Measurements from ENCODE around the gene COL4A4. TPM values are rescaled to one million over a fixed set of nuclear protein-coding genes. Genes with fewer than 3 reads are reported as not detected.

COL4A4 gene
- total RNA-seq, 4 donors from 2014 or later, result 0.53 to 24.8 (median 0.95) TPM

DNA sequence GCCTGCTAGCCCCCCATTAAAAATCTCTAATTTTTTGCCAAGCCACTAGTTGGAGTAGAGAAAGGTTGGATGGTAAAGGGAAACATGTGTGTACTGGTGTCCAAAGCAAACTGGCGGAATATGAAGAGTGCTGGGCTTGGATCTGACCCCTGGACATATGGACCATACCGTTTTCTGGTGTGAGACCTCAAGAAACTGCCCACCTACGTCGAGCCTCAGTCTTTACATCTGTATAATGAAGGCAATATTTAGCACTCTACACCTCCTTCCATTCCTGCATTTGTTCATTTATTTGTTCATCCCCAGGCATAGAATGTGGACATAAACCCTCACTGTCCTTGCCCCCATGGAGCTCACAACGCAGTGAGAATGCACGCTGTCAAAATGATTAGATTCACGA lies 185.7 kb downstream of the COL4A4 start:
- H3K4me3 ChIP-seq, result no peak overlapping the region
- no peak for DNase-seq
- H3K36me3 ChIP-seq, result no peaks in the 10 kb centered on the region

DNA sequence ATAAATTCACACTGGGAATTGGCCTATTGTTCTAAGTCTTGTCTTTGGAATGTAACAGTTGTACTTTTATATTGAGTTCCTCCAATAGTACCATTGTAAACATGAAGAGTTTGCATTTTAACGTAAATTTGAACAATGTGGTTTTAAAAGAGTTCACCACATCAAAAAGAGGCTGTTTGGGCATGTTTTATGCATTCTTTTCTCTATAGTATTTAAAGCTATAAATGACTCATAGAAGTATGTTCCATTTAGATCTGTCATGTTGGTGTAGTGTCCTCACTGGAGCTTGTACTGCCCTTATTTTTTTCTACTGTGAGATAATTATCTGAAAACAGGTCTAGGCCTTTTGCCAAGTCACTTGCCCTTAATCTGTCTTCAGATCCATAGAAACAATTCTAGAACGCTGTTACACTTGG lies 186.2 kb downstream of the COL4A4 start:
- no peak overlapping the region for H3K27ac ChIP-seq
- no peaks in the 10 kb centered on the region for H3K9me3 ChIP-seq
- no peak for TF ChIP-seq POLR2A (IDR thresholded peaks at IDR 0.05)
- TF ChIP-seq, protein P1, sequence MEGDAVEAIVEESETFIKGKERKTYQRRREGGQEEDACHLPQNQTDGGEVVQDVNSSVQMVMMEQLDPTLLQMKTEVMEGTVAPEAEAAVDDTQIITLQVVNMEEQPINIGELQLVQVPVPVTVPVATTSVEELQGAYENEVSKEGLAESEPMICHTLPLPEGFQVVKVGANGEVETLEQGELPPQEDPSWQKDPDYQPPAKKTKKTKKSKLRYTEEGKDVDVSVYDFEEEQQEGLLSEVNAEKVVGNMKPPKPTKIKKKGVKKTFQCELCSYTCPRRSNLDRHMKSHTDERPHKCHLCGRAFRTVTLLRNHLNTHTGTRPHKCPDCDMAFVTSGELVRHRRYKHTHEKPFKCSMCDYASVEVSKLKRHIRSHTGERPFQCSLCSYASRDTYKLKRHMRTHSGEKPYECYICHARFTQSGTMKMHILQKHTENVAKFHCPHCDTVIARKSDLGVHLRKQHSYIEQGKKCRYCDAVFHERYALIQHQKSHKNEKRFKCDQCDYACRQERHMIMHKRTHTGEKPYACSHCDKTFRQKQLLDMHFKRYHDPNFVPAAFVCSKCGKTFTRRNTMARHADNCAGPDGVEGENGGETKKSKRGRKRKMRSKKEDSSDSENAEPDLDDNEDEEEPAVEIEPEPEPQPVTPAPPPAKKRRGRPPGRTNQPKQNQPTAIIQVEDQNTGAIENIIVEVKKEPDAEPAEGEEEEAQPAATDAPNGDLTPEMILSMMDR (IDR thresholded peaks at IDR 0.05), result no peak
- H3K4me3 ChIP-seq, result no peak overlapping the region
- no peaks in the 10 kb centered on the region for H3K4me1 ChIP-seq
- DNase-seq, result no peak
- H3K36me3 ChIP-seq, result no peaks in the 10 kb centered on the region
- H3K27me3 ChIP-seq, result no peaks in the 10 kb centered on the region

More for the DNA sequence above, 185.7 kb downstream of the COL4A4 start:
- TF ChIP-seq, protein P1 (IDR thresholded peaks at IDR 0.05), result no peak
- no peak for TF ChIP-seq POLR2A (IDR thresholded peaks at IDR 0.05)
- Histone ChIP-seq H3K27me3 (no peaks in the 10 kb centered on the region), H3K4me1 (no peaks in the 10 kb centered on the region), H3K9me3 (no peaks in the 10 kb centered on the region), H3K27ac (no peak overlapping the region)

DNA sequence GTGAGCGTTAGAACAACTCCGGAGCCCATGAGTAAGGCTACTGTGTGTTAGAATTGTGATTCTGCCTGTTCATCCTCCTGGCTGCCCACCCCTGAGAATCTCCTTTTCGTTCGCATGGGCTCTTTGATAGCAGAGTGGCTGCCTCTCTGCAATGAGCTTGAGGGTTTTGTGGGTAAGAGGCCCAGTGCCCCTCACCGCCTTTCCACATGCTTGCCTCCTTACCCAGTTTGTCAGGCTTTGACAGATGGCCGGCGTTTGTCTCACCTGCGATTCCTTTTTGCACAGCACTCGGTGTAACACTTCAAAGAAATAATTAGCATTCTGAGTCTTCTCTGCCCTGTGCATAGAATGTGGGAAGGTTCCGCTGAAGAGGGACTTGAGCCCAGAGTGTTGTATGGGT lies 190.2 kb downstream of the COL4A4 start:
- H3K27me3 ChIP-seq, result no peaks in the 10 kb centered on the region
- H3K4me1 ChIP-seq, result no peaks in the 10 kb centered on the region
- no peaks in the 10 kb centered on the region for H3K36me3 ChIP-seq
- no peak for DNase-seq
- H3K9me3 ChIP-seq, result no peaks in the 10 kb centered on the region
- TF ChIP-seq, protein P1 (IDR thresholded peaks at IDR 0.05), result no peak
- no peak for TF ChIP-seq POLR2A (IDR thresholded peaks at IDR 0.05)
- H3K27ac ChIP-seq, result no peak overlapping the region
- H3K4me3 ChIP-seq, result no peak overlapping the region

DNA sequence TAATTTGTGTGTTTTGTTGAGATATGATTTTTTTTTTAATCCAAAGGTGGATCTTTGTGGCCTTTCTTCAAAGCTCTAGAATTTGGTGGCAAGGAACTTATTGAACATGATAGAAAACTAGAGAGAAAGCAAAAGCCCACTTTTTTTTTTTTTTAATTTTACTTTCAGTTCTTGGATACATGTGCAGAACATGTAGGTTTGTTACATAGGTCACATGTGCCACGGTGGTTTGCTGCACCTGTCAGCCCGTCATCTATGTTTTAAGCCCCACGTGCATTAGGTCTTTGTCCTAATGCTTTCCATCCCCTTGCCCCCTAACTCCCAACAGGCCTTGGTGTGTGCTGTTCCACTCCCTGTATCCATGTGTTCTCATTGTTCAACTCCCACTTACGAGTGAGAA lies 192.2 kb downstream of the COL4A4 start:
- Histone ChIP-seq H3K27me3 (no peaks in the 10 kb centered on the region), H3K36me3 (no peaks in the 10 kb centered on the region), H3K9me3 (no peaks in the 10 kb centered on the region), H3K4me1 (no peaks in the 10 kb centered on the region), H3K27ac (peak overlapping the region in 2 of 4 donors; percentile 52 to 57), H3K4me3 (no peak overlapping the region)
- TF ChIP-seq, protein P1 (IDR thresholded peaks at IDR 0.05), result no peak
- TF ChIP-seq POLR2A (IDR thresholded peaks at IDR 0.05), result no peak
- DNase-seq, result peak in 1 of 3 donors; percentile 48

DNA sequence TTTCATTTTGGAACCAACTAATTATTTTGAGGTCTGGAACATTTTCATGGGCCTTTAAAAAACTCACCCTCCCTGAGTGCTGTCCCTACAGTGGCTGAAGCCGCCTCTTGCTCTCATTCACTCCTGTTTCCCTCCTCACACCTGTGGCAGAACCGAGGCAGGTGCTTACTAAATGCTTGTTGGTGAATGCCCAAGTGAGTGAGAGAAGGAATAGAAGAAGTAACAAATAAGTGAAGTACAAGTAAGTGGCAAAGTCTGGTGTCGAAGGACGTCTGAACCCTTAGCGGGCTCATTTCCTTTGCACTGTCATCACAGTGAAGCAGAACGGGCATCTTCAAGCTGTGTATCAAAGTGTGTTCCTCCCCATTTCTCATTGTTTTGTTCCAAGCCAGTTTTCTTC lies 192.9 kb downstream of the COL4A4 start:
- Histone ChIP-seq H3K4me1 (no peaks in the 10 kb centered on the region), H3K36me3 (no peaks in the 10 kb centered on the region), H3K27me3 (no peaks in the 10 kb centered on the region), H3K27ac (peak overlapping the region in 2 of 4 donors; percentile 52 to 57), H3K4me3 (no peak overlapping the region), H3K9me3 (no peaks in the 10 kb centered on the region)
- DNase-seq, result peak in 1 of 3 donors; percentile 33
- TF ChIP-seq POLR2A (IDR thresholded peaks at IDR 0.05), result no peak
- TF ChIP-seq, protein P1 (IDR thresholded peaks at IDR 0.05), result no peak

DNA sequence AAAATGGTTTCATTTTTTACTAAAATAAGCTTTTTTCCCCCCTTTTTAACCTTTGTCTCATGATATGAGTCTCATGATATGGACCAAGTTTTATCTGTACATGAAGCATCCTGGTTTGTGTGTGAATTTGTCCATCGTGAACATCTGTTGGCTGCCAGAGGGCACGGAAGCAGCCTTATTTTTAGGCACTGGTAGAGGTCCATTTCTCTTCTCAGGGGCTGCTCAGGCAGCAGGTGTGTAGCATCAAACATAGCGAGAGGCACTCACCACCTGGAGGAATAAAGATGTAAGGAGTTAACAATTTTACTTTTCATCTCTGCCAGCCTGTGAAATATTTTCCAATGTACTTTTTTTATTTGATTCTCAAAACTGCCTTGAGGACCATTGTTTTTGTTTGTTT lies 193.6 kb downstream of the COL4A4 start:
- peak overlapping the region in 2 of 4 donors; percentile 52 to 57 for H3K27ac ChIP-seq
- no peak for TF ChIP-seq POLR2A (IDR thresholded peaks at IDR 0.05)
- TF ChIP-seq, protein P1 (IDR thresholded peaks at IDR 0.05), result no peak

More for the DNA sequence above, 193.6 kb downstream of the COL4A4 start:
- Histone ChIP-seq H3K4me1 (no peaks in the 10 kb centered on the region), H3K27me3 (no peaks in the 10 kb centered on the region), H3K9me3 (no peaks in the 10 kb centered on the region), H3K4me3 (no peak overlapping the region), H3K36me3 (no peaks in the 10 kb centered on the region)
- peak in 1 of 3 donors; percentile 30 for DNase-seq

Data from Peyer's patch (tissue), 4 donors.